ENCODE data around the gene HAUS5.
"Not testable (repeated sequence)": the region's sequence is repeated elsewhere in the genome, so short reads cannot be mapped to it uniquely, and the experiment has no call there.

The HAUS5 gene

GRCh38 chr19:35612559-35613321 is at the start of gene HAUS5:
HAUS5 (plus strand) TSS chr19:35612735; CDS start chr19:35612795, 60 bp downstream.
- in situ Hi-C loops (cut with MboI; ENCODE audit: low sequenced_read_pairs) = no loop called here

- in situ Hi-C loops (cut with MboI; ENCODE audit: low sequenced_read_pairs) = no loop called here
Observed at GRCh38 chr19:35562776-35563175, 49.8 kb upstream of the HAUS5 start.

- in situ Hi-C loops (cut with MboI; ENCODE audit: low sequenced_read_pairs) = no loop called here
Observed at GRCh38 chr19:35563207-35563829, 49.2 kb upstream of the HAUS5 start, which contains the start of gene ATP4A. ATP4A (minus strand) TSS chr19:35563658; CDS start chr19:35563629, 29 bp downstream.

GRCh38 chr19:35565016-35565856 is 47.3 kb upstream of the HAUS5 start:
- in situ Hi-C loops (cut with MboI; ENCODE audit: low sequenced_read_pairs) = no loop called here

GRCh38 chr19:35566738-35567137 is 45.8 kb upstream of the HAUS5 start:
- in situ Hi-C loops (cut with MboI; ENCODE audit: low sequenced_read_pairs) = no loop called here

GRCh38 chr19:35569281-35569781 is 43.2 kb upstream of the HAUS5 start:
- in situ Hi-C loops (cut with MboI; ENCODE audit: low sequenced_read_pairs) = no loop called here

GRCh38 chr19:35571406-35571965 is 41.0 kb upstream of the HAUS5 start:
- in situ Hi-C loops (cut with MboI; ENCODE audit: low sequenced_read_pairs) = no loop called here

- in situ Hi-C loops (cut with MboI; ENCODE audit: low sequenced_read_pairs) = no loop called here
Observed at GRCh38 chr19:35577918-35578317, 34.6 kb upstream of the HAUS5 start.

- in situ Hi-C loops (cut with MboI; ENCODE audit: low sequenced_read_pairs) = no loop called here
Observed at GRCh38 chr19:35578707-35579106, 33.8 kb upstream of the HAUS5 start.

GRCh38 chr19:35582760-35583159 is 29.8 kb upstream of the HAUS5 start:
- in situ Hi-C loops (cut with MboI; ENCODE audit: low sequenced_read_pairs) = no loop called here

- in situ Hi-C loops (cut with MboI; ENCODE audit: low sequenced_read_pairs) = no loop called here
Observed at GRCh38 chr19:35585848-35586247, 26.7 kb upstream of the HAUS5 start, which contains the start of gene PMIS2. PMIS2 (plus strand) TSS chr19:35586173; CDS start chr19:35586260, 87 bp downstream.

- in situ Hi-C loops (cut with MboI; ENCODE audit: low sequenced_read_pairs) = no loop called here
Observed at GRCh38 chr19:35587321-35587720, 25.2 kb upstream of the HAUS5 start.

- in situ Hi-C loops (cut with MboI; ENCODE audit: low sequenced_read_pairs) = no loop called here
Observed at GRCh38 chr19:35590875-35591274, 21.7 kb upstream of the HAUS5 start.

GRCh38 chr19:35592226-35592625 is 20.3 kb upstream of the HAUS5 start:
- in situ Hi-C loops (cut with MboI; ENCODE audit: low sequenced_read_pairs) = no loop called here

GRCh38 chr19:35595026-35595425 is 17.5 kb upstream of the HAUS5 start:
- in situ Hi-C loops (cut with MboI; ENCODE audit: low sequenced_read_pairs) = not testable (repeated sequence)

- in situ Hi-C loops (cut with MboI; ENCODE audit: low sequenced_read_pairs) = no loop called here
Observed at GRCh38 chr19:35595928-35596327, 16.6 kb upstream of the HAUS5 start.

- in situ Hi-C loops (cut with MboI; ENCODE audit: low sequenced_read_pairs) = no loop called here
Observed at GRCh38 chr19:35596366-35596999, 16.1 kb upstream of the HAUS5 start.

GRCh38 chr19:35601971-35602370 is 10.6 kb upstream of the HAUS5 start:
- in situ Hi-C loops (cut with MboI; ENCODE audit: low sequenced_read_pairs) = no loop called here

GRCh38 chr19:35604436-35604835 is 8.1 kb upstream of the HAUS5 start:
- in situ Hi-C loops (cut with MboI; ENCODE audit: low sequenced_read_pairs) = not testable (repeated sequence)

- in situ Hi-C loops (cut with MboI; ENCODE audit: low sequenced_read_pairs) = not testable (repeated sequence)
Observed at GRCh38 chr19:35607170-35607569, 5.4 kb upstream of the HAUS5 start.
